ENCODE measurements around the gene RFX8.

Gene RFX8

DNA sequence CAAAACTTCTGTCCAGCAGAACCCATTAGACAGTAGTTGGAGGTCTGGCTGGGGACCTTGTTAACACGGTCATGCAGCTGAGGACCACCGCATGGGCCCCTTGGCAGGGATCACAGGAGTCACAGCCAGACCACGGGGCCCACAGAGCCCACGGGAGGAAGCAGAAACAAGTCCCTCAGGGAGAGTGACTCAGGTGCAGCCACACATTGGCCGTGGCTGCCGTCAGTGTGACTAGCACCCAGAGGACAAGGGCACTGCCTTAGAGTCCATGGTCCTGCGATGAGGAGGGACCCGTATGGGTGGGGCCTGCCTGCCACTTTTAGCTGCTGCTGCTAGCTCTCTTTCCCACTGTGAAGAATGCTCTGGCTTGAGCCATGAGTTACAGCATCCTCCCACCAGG lies 5.9 kb upstream of the RFX8 start:
- TF ChIP-seq NFRKB (IDR thresholded peaks at IDR 0.05) (no peak), HDGF (IDR thresholded peaks at IDR 0.05; ENCODE audit: borderline replicate concordance) (no peak), ARNT (IDR thresholded peaks at IDR 0.05) (no peak), FOXM1 (IDR thresholded peaks at IDR 0.05; ENCODE audit: borderline replicate concordance) (no peak), TARDBP (IDR thresholded peaks at IDR 0.05) (no peak), LEF1 (IDR thresholded peaks at IDR 0.05; ENCODE audit: borderline replicate concordance) (no peak), ZNF384 (IDR thresholded peaks at IDR 0.05) (no peak), ELF4 (IDR thresholded peaks at IDR 0.05) (no peak), BHLHE40 (IDR thresholded peaks at IDR 0.05; ENCODE audit: borderline replicate concordance) (no peak), CTBP1 (IDR thresholded peaks at IDR 0.05; ENCODE audit: borderline replicate concordance) (no peak), L3MBTL2 (conservative IDR thresholded peaks at IDR 0.05) (no peak), SUZ12 (IDR thresholded peaks at IDR 0.05) (no peak), FOXK2 (IDR thresholded peaks at IDR 0.05) (no peak), SP1 (IDR thresholded peaks at IDR 0.05) (no peak)
- TF ChIP-seq, protein P1, sequence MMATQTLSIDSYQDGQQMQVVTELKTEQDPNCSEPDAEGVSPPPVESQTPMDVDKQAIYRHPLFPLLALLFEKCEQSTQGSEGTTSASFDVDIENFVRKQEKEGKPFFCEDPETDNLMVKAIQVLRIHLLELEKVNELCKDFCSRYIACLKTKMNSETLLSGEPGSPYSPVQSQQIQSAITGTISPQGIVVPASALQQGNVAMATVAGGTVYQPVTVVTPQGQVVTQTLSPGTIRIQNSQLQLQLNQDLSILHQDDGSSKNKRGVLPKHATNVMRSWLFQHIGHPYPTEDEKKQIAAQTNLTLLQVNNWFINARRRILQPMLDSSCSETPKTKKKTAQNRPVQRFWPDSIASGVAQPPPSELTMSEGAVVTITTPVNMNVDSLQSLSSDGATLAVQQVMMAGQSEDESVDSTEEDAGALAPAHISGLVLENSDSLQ (IDR thresholded peaks at IDR 0.05): no peak
- POLR2A ChIA-PET: no interaction called here
- CTCF ChIA-PET: no interaction called here
- no peak for DNase-seq (ENCODE audit: extremely low spot score)

GRCh38 chr2:101479810-101480209 lies 4.9 kb upstream of the RFX8 start:
- TF ChIP-seq FOXM1 (IDR thresholded peaks at IDR 0.05; ENCODE audit: borderline replicate concordance): no peak
- no peak for TF ChIP-seq L3MBTL2 (conservative IDR thresholded peaks at IDR 0.05)
- no peak for TF ChIP-seq CTBP1 (IDR thresholded peaks at IDR 0.05; ENCODE audit: borderline replicate concordance)
- TF ChIP-seq FOXK2 (IDR thresholded peaks at IDR 0.05): no peak
- TF ChIP-seq NFRKB (IDR thresholded peaks at IDR 0.05): no peak
- TF ChIP-seq SUZ12 (IDR thresholded peaks at IDR 0.05): no peak
- TF ChIP-seq, protein P1 (IDR thresholded peaks at IDR 0.05): no peak
- no peak for TF ChIP-seq ZNF384 (IDR thresholded peaks at IDR 0.05)
- no peak for TF ChIP-seq FOXA1 (IDR thresholded peaks at IDR 0.05)
- TF ChIP-seq SP1 (IDR thresholded peaks at IDR 0.05): no peak
- TF ChIP-seq HDGF (IDR thresholded peaks at IDR 0.05; ENCODE audit: borderline replicate concordance): no peak
- no peak for TF ChIP-seq LEF1 (IDR thresholded peaks at IDR 0.05; ENCODE audit: borderline replicate concordance)
- TF ChIP-seq ELF4 (IDR thresholded peaks at IDR 0.05): no peak
- TF ChIP-seq ARNT (IDR thresholded peaks at IDR 0.05): no peak
- TF ChIP-seq BHLHE40 (IDR thresholded peaks at IDR 0.05; ENCODE audit: borderline replicate concordance): no peak
- no peak for TF ChIP-seq TARDBP (IDR thresholded peaks at IDR 0.05)
- DNase-seq (ENCODE audit: extremely low spot score): no peak
- ChIA-PET CTCF (no interaction called here), POLR2A (no interaction called here)

DNA sequence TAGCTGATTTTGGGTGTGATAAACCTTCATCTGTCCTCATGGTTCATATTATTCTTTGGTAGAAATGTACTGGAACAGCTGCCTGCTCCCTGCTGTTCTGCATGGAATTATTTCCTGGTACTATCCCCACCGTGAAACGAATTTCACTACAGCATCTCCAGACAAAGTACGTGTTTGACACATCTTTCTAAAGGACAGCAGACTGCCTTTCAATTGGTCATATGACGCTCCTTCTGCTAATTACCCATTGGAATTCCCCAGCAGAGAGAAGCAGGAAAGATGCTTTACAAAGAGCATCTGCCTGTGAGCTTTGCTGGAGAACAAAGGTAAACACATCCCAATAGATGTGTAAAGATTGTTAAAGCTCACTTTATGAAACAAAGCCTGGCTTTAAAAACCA lies 4.4 kb upstream of the RFX8 start:
- TF ChIP-seq NFRKB (IDR thresholded peaks at IDR 0.05) (no peak), SP1 (IDR thresholded peaks at IDR 0.05) (no peak), FOXA1 (IDR thresholded peaks at IDR 0.05) (no peak), LEF1 (IDR thresholded peaks at IDR 0.05; ENCODE audit: borderline replicate concordance) (no peak), SUZ12 (IDR thresholded peaks at IDR 0.05) (no peak), CTBP1 (IDR thresholded peaks at IDR 0.05; ENCODE audit: borderline replicate concordance) (no peak), L3MBTL2 (conservative IDR thresholded peaks at IDR 0.05) (no peak), ARNT (IDR thresholded peaks at IDR 0.05) (no peak), ZNF384 (IDR thresholded peaks at IDR 0.05) (no peak), HDGF (IDR thresholded peaks at IDR 0.05; ENCODE audit: borderline replicate concordance) (no peak), BHLHE40 (IDR thresholded peaks at IDR 0.05; ENCODE audit: borderline replicate concordance) (no peak), ELF4 (IDR thresholded peaks at IDR 0.05) (no peak), TARDBP (IDR thresholded peaks at IDR 0.05) (no peak), FOXM1 (IDR thresholded peaks at IDR 0.05; ENCODE audit: borderline replicate concordance) (no peak)
- TF ChIP-seq, protein P1 (IDR thresholded peaks at IDR 0.05): no peak
- DNase-seq (ENCODE audit: extremely low spot score): no peak
- ChIA-PET CTCF (no interaction called here), POLR2A (no interaction called here)

GRCh38 chr2:101478181-101479001 lies 3.5 kb upstream of the RFX8 start:
- POLR2A ChIA-PET: no interaction called here
- TF ChIP-seq SP1 (IDR thresholded peaks at IDR 0.05) (no peak), FOXA1 (IDR thresholded peaks at IDR 0.05) (no peak), L3MBTL2 (conservative IDR thresholded peaks at IDR 0.05) (no peak), NFRKB (IDR thresholded peaks at IDR 0.05) (no peak), LEF1 (IDR thresholded peaks at IDR 0.05; ENCODE audit: borderline replicate concordance) (no peak)

DNA sequence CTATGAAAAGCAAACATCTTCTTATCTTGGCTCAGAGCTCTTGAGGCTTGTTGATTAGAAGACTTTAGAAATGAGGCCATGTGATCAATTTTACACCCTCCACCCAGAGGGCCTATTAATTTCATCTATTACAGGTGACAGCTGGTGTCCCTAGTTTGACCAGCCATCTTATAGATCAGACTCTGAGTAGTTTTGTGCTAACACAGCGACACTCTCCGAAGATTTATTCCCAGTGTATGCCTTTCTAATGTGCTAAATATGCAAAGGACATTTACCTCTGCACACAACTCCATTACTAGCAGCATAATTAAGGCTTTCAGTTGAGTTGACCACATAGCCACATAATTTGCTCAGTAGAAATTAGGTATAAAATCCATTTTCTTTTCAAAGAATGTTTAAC lies 2.6 kb upstream of the RFX8 start:
- TF ChIP-seq LEF1 (IDR thresholded peaks at IDR 0.05; ENCODE audit: borderline replicate concordance) (no peak), FOXK2 (IDR thresholded peaks at IDR 0.05) (no peak), BHLHE40 (IDR thresholded peaks at IDR 0.05; ENCODE audit: borderline replicate concordance) (no peak), ELF4 (IDR thresholded peaks at IDR 0.05) (no peak), NFRKB (IDR thresholded peaks at IDR 0.05) (no peak), ZNF384 (IDR thresholded peaks at IDR 0.05) (no peak), FOXA1 (IDR thresholded peaks at IDR 0.05) (no peak), TARDBP (IDR thresholded peaks at IDR 0.05) (no peak), L3MBTL2 (conservative IDR thresholded peaks at IDR 0.05) (no peak), HDGF (IDR thresholded peaks at IDR 0.05; ENCODE audit: borderline replicate concordance) (no peak), SP1 (IDR thresholded peaks at IDR 0.05) (no peak), ARNT (IDR thresholded peaks at IDR 0.05) (no peak)
- TF ChIP-seq, protein P1 (IDR thresholded peaks at IDR 0.05): no peak
- POLR2A ChIA-PET: no interaction called here
- CTCF ChIA-PET: no interaction called here
- no peak for DNase-seq (ENCODE audit: extremely low spot score)

More at GRCh38 chr2:101478181-101479001, 3.5 kb upstream of the RFX8 start:
- DNase-seq (ENCODE audit: extremely low spot score): no peak
- CTCF ChIA-PET: no interaction called here
